Activated naive CD4-positive, alpha-beta T cell (primary cell): ENCODE measurements around the gene GJB1.
A peak's percentile ranks its signal among the peaks of the same experiment; 100 is the strongest.

Experiments used
- DNase-seq, 4 experiments: peaks; one replicate each; lab custom pipeline; 2025; lab: John Stamatoyannopoulos, UW

Gene GJB1

DNA sequence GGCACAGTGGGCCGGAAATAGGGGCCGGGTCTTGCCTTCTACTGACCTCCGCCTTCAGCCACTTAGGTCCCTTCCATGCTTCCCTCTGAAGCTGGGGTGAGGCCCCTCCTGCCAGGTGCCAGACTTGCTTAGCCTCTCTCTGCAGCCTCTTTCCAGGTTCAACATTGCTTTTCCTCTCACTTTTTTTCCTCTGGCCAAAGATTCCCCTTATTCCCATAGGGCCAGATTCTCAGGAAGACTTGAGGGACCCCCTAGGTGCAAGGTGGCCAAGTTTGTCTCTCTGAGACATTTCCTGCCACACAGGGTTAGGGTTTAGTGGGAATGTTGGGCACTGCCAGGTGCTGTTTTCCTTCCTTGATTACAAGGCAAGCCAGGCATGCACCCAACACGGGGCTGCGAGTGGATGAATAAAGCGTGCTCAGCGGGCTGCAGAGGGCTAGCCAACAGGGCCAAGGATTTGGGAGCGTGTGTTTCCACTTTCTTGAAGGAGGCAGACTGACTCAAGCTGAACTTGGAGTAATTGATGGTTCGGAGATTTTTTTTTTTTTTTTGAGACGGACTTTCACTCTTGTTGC lies 7.6 kb upstream of the GJB1 start:
- DNase-seq = no peak

GRCh38 chrX:71216485-71216884 lies 6.5 kb upstream of the GJB1 start:
- DNase-seq = no peak

GRCh38 chrX:71217298-71217697 lies 5.7 kb upstream of the GJB1 start:
- DNase-seq = no peak

DNA sequence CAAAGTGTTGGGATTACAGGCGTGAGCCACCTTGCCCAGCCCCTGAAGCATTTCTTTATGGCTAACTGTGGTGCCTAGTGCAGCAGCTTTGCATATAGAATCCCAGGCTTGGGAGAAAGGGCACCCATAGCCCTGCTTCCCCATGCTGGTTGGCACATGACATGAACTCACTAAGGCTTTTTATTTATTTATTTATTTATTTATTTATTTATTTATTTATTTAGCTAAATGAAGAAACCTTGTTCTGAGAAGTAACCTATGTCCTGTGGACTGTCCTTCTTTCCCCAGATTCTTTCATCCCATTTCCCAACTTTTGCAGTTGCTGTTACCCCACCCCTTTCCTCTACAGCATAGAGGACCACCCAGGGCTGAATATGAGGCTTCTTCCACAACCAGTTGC lies 1.9 kb upstream of the GJB1 start:
- DNase-seq = no peak

DNA sequence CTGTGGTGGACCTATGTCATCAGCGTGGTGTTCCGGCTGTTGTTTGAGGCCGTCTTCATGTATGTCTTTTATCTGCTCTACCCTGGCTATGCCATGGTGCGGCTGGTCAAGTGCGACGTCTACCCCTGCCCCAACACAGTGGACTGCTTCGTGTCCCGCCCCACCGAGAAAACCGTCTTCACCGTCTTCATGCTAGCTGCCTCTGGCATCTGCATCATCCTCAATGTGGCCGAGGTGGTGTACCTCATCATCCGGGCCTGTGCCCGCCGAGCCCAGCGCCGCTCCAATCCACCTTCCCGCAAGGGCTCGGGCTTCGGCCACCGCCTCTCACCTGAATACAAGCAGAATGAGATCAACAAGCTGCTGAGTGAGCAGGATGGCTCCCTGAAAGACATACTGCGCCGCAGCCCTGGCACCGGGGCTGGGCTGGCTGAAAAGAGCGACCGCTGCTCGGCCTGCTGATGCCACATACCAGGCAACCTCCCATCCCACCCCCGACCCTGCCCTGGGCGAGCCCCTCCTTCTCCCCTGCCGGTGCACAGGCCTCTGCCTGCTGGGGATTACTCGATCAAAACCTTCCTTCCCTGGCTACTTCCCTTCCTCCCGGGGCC lies 1.2 kb downstream of the GJB1 start:
- DNase-seq = no peak

DNA sequence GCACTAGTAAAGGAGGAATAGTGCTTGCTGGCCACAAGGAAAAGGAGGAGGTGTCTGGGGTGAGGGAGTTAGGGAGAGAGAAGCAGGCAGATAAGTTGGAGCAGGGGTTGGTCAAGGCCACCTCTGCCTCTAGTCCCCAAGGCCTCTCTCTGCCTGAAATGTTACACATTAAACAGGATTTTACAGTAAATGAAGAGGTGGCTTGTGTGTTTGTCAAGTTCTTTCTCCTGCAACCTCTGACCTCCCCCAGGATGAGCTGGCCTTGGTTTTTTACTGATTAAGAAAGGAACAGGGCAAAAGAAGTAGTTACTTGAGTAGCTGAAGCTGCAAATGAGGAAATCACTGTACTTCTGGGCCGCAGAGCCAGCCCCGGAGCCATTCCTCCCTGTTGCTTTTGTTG lies 2.0 kb downstream of the GJB1 start:
- DNase-seq = no peak

GRCh38 chrX:71225676-71226075 lies 2.7 kb downstream of the GJB1 start:
- no peak for DNase-seq

DNA sequence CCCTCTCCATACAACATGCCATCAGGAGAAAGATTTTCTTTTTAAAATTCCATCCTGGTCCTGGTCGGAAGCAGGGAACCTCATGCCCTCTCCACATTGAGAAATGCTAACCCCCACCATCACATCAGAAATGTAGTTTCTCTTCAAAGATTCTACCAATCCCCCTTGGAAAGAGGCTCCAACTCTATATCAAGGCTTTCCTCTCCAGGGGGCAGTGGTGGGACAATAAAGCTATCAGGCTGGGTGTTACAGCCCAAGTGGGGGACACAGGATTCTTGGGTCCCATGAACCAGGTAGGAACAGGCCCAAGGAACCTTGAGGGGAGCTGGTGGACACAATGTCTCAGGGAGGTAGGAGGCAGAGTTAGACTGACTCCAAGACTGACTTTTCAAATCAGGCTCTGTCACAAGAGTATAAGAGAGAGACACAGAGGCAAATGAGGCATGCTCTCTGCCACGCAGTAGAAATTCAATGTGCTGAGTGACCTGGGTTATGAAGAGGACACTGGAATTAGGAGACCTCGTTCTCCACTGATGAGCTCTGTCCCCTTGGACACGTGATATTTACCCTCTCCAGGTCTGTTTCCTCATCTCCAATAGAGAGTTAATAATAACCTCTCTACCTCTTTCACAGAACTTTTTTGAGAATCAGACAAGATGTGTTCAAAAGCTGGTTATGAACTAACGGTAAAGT lies 4.5 kb downstream of the GJB1 start:
- DNase-seq = no peak

GRCh38 chrX:71228063-71228642 lies 5.1 kb downstream of the GJB1 start:
- no peak for DNase-seq

DNA sequence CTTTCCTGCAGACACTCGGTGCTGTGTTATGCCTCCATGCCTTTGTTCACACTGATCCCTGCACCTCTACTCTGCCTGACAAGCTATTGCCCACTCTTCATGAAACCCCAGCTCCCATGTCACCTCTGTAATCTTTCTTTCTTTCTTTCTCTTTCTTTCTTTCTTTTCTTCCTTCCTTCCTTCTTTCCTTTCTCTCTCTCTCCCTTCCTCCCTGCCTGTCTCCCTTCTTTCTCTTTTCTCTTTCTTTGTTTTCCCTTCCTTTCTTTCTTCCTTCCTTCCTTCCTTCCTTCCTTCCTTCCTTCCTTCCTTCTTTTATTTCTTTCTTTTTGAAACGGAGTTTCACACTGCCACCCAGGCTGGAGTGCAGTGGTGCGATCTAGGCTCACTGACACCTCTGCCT lies 12.5 kb downstream of the GJB1 start:
- no peak for DNase-seq

- no peak for DNase-seq
These were observed 13.8 kb downstream of the GJB1 start for GRCh38 chrX:71236836-71237235.

DNA sequence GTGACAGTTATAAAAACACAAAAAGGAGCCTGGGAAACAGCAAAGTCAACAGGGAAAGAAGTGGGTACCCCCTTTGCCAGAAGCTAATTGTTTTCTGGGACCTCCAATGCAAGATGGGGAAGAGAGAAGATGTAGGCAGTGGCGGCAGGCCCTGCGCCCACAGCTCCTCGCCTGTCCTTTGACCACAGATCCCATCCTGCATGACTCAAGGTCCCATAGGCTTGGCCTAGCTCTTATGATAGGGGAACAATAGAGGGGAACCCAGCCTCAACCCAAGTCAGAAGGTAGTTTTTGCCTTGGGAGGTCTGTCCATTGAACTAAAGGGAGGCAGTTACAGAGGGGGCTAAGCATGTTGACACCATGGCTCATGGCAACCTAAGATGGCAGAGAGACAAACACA lies 16.8 kb downstream of the GJB1 start:
- no peak for DNase-seq

GRCh38 chrX:71241301-71241700 lies 18.3 kb downstream of the GJB1 start:
- no peak for DNase-seq

DNA sequence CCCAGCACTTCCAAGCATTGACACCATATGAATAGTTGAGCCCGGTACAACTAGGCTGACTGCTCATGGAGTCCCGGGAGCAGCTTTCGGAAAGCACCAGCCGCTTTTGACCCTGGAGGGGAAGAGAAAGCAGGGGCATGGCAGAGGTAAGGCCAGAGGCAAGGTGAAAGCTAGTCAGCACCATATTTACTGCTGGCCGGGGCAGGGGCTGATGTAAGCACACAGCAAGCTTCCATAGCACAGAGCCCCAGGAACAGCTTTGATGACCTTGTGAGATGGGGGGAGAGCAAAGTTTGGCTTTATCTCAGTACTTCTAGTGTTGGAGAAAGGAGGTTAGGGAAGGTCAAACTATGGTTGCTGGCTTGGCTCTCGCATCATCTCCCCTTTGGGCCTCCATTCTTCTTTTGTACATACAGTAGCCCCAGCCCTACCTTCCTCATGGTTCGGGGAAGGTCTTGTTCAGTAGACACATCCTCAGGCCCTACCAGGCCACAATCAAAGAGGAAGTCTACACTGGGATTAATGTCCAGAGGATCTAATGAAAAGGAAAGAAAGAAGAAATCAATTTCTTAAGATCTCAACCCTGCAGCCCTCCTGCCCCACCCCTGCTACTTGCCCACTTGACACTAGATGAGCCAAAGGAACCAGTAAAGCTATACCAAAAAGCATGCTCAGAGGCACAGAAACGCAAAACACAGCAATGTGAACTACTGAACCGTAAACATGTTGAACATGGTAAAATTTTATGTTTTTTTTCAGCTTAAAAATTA lies 21.5 kb downstream of the GJB1 start:
- no peak for DNase-seq

DNA sequence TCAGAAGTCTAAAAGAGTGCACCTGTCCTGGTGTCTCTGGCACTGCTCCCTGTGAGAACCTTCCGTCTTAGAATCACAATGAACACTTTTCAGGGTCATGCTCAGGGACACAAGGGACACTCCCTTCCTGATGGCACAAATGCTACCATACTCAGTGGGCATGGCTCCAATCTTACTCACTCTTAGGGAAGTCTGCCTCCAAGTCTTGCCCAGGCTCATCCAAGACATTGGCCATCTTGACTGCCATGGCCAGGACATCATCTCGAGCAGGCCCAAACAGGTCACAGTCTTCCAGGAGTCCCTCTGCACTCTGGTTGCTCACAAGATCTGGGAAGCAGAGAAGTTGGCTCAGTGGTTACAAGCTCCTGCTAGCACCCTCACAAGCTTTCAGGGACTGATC lies 22.1 kb downstream of the GJB1 start:
- no peak for DNase-seq

GRCh38 chrX:71250841-71251240 lies 27.8 kb downstream of the GJB1 start:
- no peak for DNase-seq

DNA sequence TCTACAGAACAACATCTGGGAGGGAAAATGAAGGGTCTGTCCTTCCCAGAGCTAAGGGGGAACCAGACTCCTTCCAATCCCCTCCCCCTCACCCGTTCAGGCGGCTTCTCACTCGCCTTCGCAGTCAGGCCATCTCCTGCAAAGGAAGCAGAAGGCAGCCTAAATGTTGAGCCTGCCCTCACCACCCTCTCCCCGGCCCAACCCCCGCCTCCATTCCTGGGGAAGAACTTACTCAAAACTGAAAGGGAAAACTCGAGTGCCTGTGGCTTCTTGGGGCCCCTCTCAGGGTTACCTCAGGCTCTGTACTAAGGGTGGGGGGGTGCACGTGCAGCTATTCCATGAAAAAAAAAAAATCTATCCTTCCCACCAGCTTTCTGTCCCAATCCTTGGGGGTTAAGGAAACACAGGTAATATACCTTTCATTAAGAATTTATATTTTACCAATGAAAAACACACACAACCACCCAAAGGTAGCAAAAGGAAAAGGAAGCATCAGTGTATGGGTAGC lies 28.5 kb downstream of the GJB1 start:
- no peak for DNase-seq

GRCh38 chrX:71252221-71252620 lies 29.2 kb downstream of the GJB1 start:
- no peak for DNase-seq

GRCh38 chrX:71253253-71254091 lies 30.4 kb downstream of the GJB1 start:
- DNase-seq = peak in 2 of 4 experiments; percentile 2 to 18

GRCh38 chrX:71254092-71254963 lies 31.3 kb downstream of the GJB1 start, which contains the start of gene ZMYM3:
ZMYM3 (minus strand) TSS chrX:71254140; CDS start chrX:71253255, 885 bp downstream.
- DNase-seq = peak; percentile 27 to 68 (median 47)
